ENCODE measurements around the gene OMP.
A peak's percentile ranks its signal among the peaks of the same experiment; 100 is the strongest.

Gene OMP

GRCh38 chr11:77137421-77137820, 34.8 kb downstream of the OMP start:
- no peak for DNase-seq

- no peak for DNase-seq
Measured at GRCh38 chr11:77138106-77138649, 35.5 kb downstream of the OMP start.

- no peak for DNase-seq
Measured at GRCh38 chr11:77139201-77139600, 36.6 kb downstream of the OMP start.

GRCh38 chr11:77140231-77140851, 37.7 kb downstream of the OMP start:
- no peak for DNase-seq

- no peak for DNase-seq
Measured at GRCh38 chr11:77141034-77141433, 38.4 kb downstream of the OMP start.

- no peak for DNase-seq
Measured at GRCh38 chr11:77141475-77141874, 38.8 kb downstream of the OMP start.

- no peak for DNase-seq
Measured at GRCh38 chr11:77142091-77142975, 39.7 kb downstream of the OMP start.

GRCh38 chr11:77143405-77144020, 40.9 kb downstream of the OMP start:
- no peak for DNase-seq

- no peak for DNase-seq
Measured at GRCh38 chr11:77144196-77144856, 41.7 kb downstream of the OMP start.

GRCh38 chr11:77144857-77145428, 42.3 kb downstream of the OMP start:
- DNase-seq, result no peak

- no peak for DNase-seq
Measured at GRCh38 chr11:77146261-77147035, 43.8 kb downstream of the OMP start.

GRCh38 chr11:77147036-77147315, 44.3 kb downstream of the OMP start:
- no peak for DNase-seq

- DNase-seq, result no peak
Measured at GRCh38 chr11:77147668-77148321, 45.2 kb downstream of the OMP start.

- no peak for DNase-seq
Measured at GRCh38 chr11:77148963-77149715, 46.5 kb downstream of the OMP start.

- DNase-seq, result no peak
Measured at GRCh38 chr11:77149716-77150392, 47.2 kb downstream of the OMP start.

- no peak for DNase-seq
Measured at GRCh38 chr11:77150836-77151235, 48.2 kb downstream of the OMP start.

- DNase-seq, result peak in 10 of 56 donors; percentile 7 to 35 (median 14)
Measured at GRCh38 chr11:77151804-77152509, 49.3 kb downstream of the OMP start.

GRCh38 chr11:77152846-77153245, 50.2 kb downstream of the OMP start:
- DNase-seq, result no peak

Data from amygdala (tissue), 56 donors.